HG03175 (cell line): ENCODE data around the gene CASKIN2.

Experiments used
- ATAC-seq: cut with Tn5 transposase; IDR thresholded peaks from one replicate; pipeline ENCODE4 v1.9.1; 2021; ENCODE audit warnings: mild to moderate bottlenecking, moderate library complexity; ENCODE audit not compliant: unreplicated experiment

The CASKIN2 gene

GRCh38 chr17:75547091-75547490, 31.8 kb upstream of the CASKIN2 start:
- ATAC-seq: no peak

GRCh38 chr17:75546181-75546580, 30.8 kb upstream of the CASKIN2 start:
- ATAC-seq: no peak

GRCh38 chr17:75544250-75544649, 28.9 kb upstream of the CASKIN2 start:
- no peak for ATAC-seq

- no peak for ATAC-seq
Measured at GRCh38 chr17:75542728-75543336, 27.5 kb upstream of the CASKIN2 start.

GRCh38 chr17:75542229-75542628, 26.9 kb upstream of the CASKIN2 start:
- ATAC-seq: no peak

GRCh38 chr17:75540923-75541503, 25.7 kb upstream of the CASKIN2 start:
- ATAC-seq: no peak

GRCh38 chr17:75539967-75540729, 24.8 kb upstream of the CASKIN2 start:
- ATAC-seq: no peak

- no peak for ATAC-seq
Measured at GRCh38 chr17:75536366-75536765, 21.0 kb upstream of the CASKIN2 start.

GRCh38 chr17:75535871-75536270, 20.5 kb upstream of the CASKIN2 start:
- no peak for ATAC-seq

- peak; percentile 51 for ATAC-seq
Measured at GRCh38 chr17:75535119-75535537, 19.8 kb upstream of the CASKIN2 start.

- no peak for ATAC-seq
Measured at GRCh38 chr17:75531721-75532072, 16.4 kb upstream of the CASKIN2 start.

GRCh38 chr17:75530837-75531720, 15.7 kb upstream of the CASKIN2 start:
- ATAC-seq: no peak

GRCh38 chr17:75526555-75527270, 11.4 kb upstream of the CASKIN2 start:
- no peak for ATAC-seq

- ATAC-seq: no peak
Measured at GRCh38 chr17:75525806-75526554, 10.6 kb upstream of the CASKIN2 start.

GRCh38 chr17:75524970-75525805, 9.9 kb upstream of the CASKIN2 start, which contains the start of gene LLGL2:
TSS of gene LLGL2 (plus strand) at chr17:75525697. CDS start at chr17:75543427, 17,730 bp downstream.
- ATAC-seq: peak; percentile 85

GRCh38 chr17:75524269-75524969, 9.1 kb upstream of the CASKIN2 start:
- ATAC-seq: no peak

GRCh38 chr17:75523647-75524046, 8.3 kb upstream of the CASKIN2 start:
- no peak for ATAC-seq
